Caki2 (cell line): ENCODE measurements around the gene AMPD3. TPM values are rescaled to one million over a fixed set of nuclear protein-coding genes. Genes with fewer than 3 reads are reported as not detected.

ENCODE experiments used
- DNase-seq: peaks from one replicate; pipeline ENCODE4 v3.0.0-alpha.2; 2015; ENCODE audit warnings: low read depth
- in situ Hi-C: cut with HindIII; loops from 2 replicates; pipeline ENCODE4 v1.10.0; 2016; ENCODE audit warnings: low sequenced_read_pairs, low pct_unique_long_range_greater_than_20kb, mixed read lengths
- total RNA-seq: library from RNA; depleted of rRNA; stranded (reverse); fragments of >200 nt; shearing (Covaris generic); gene quantifications from 2 replicates; pipeline ENCODE4 v1.2.3, GENCODE V29; 2014; ENCODE audit warnings: low replicate concordance

The AMPD3 gene
- total RNA-seq, 1 experiment from 2014 or later = 3.6 TPM

- in situ Hi-C loops = no loop called here
- peak; percentile 80 for DNase-seq
These were observed 798 bp downstream of the AMPD3 start for GRCh38 chr11:10455637-10456487.

GRCh38 chr11:10456519-10456918 is 1.5 kb downstream of the AMPD3 start:
- in situ Hi-C loops = no loop called here
- DNase-seq = no peak

GRCh38 chr11:10457901-10458300 is 2.8 kb downstream of the AMPD3 start:
- in situ Hi-C loops = no loop called here
- DNase-seq = no peak

- in situ Hi-C loops = no loop called here
- no peak for DNase-seq
These were observed 4.2 kb downstream of the AMPD3 start for GRCh38 chr11:10459029-10459970.

- no peak for DNase-seq
- in situ Hi-C loops = no loop called here
These were observed 5.7 kb downstream of the AMPD3 start for GRCh38 chr11:10460611-10461275.

- no peak for DNase-seq
- in situ Hi-C loops = no loop called here
These were observed 6.3 kb downstream of the AMPD3 start for GRCh38 chr11:10461276-10461790.

- no peak for DNase-seq
- in situ Hi-C loops = no loop called here
These were observed 7.8 kb downstream of the AMPD3 start for GRCh38 chr11:10462746-10463300.

GRCh38 chr11:10473371-10473770 is 18.3 kb downstream of the AMPD3 start:
- no peak for DNase-seq

GRCh38 chr11:10474551-10474950 is 19.5 kb downstream of the AMPD3 start:
- no peak for DNase-seq
- in situ Hi-C loops = no loop called here

More at GRCh38 chr11:10473371-10473770, 18.3 kb downstream of the AMPD3 start:
- in situ Hi-C loops = no loop called here

- in situ Hi-C loops = no loop called here
- DNase-seq = no peak
These were observed 21.3 kb downstream of the AMPD3 start for GRCh38 chr11:10476342-10476741.

- no peak for DNase-seq
- in situ Hi-C loops = no loop called here
These were observed 22.0 kb downstream of the AMPD3 start for GRCh38 chr11:10476927-10477689.

- no peak for DNase-seq
- in situ Hi-C loops = no loop called here
These were observed 22.6 kb downstream of the AMPD3 start for GRCh38 chr11:10477690-10478046.

GRCh38 chr11:10478066-10478465 is 23.0 kb downstream of the AMPD3 start:
- no peak for DNase-seq
- in situ Hi-C loops = no loop called here

- in situ Hi-C loops = no loop called here
- no peak for DNase-seq
These were observed 23.8 kb downstream of the AMPD3 start for GRCh38 chr11:10478574-10479550.

GRCh38 chr11:10480026-10480425 is 25.0 kb downstream of the AMPD3 start:
- no peak for DNase-seq
- in situ Hi-C loops = no loop called here

- no peak for DNase-seq
- in situ Hi-C loops = no loop called here
These were observed 25.7 kb downstream of the AMPD3 start for GRCh38 chr11:10480760-10481159.
